ENCODE measurements around the gene GGT6. TPM values are rescaled to one million over a fixed set of nuclear protein-coding genes. Genes with fewer than 3 reads are reported as not detected.

GGT6 gene
- total and polyA plus RNA-seq, 2 of the 13 experiments (the other 11 are each of a cell fraction or from before 2014, with no cell fraction given), result 0.16 to 0.80 TPM

DNA sequence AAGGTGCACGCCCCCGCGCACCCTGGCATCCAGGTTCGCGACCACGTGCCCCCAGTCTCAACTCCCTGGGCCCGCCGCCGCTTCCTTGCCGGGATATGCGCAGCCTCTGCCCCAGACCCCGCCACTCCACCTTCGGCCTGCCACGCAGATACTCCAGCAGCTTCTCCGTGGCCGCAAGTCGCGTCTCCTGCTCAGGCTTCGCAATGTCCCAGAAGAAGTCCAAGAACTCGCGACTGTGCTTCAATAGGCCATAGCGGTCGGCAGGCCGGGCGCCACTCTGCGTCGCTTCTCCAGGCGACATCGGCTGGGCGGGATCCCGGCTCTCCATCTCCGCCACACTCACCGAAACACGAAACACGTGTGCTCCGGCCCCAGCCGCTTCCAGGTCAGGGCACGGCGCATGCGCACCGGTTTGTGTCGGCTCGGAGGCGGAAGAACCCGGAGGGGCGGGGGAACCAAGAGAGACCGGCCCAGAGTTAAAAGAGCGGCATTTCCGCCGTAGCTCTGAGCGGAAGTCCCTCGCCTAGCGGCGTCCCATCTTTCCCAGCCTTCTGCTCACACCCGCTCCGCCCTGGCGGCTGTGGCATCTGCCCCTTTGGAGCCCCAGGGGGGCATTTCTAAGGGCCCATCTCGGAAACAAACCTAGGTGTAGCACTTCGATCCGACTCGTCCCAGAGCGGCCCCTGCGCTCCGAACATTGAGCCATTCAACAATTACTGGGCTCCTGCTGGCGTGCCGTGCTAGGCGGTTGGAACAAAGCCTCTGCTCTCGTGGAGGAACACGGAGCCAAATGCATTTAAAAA lies 5.2 kb downstream of the GGT6 start, which contains the start of gene MYBBP1A (continued):
- TF ChIP-seq, protein P1, sequence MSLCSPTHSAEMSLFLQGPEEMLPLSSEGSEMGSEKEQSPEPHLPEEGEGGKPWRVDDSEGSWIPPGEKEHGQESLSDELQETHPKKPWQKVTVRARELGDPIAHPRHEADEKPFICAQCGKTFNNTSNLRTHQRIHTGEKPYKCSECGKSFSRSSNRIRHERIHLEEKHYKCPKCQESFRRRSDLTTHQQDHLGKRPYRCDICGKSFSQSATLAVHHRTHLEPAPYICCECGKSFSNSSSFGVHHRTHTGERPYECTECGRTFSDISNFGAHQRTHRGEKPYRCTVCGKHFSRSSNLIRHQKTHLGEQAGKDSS (CRISPR knock-in tag; IDR thresholded peaks at IDR 0.05; ENCODE audit: borderline replicate concordance, low read depth), result peak; percentile 82; the same call in 1 of the 2 replicates
- TF ChIP-seq RBFOX2 (IDR thresholded peaks at IDR 0.05; ENCODE audit: low read depth, low read length), result peak; percentile 91
- no peak for TF ChIP-seq ATRX (CRISPR knock-in tag; IDR thresholded peaks at IDR 0.05; ENCODE audit: borderline replicate concordance)
- peak; percentile 96 for TF ChIP-seq FOXC1 (CRISPR knock-in tag; IDR thresholded peaks at IDR 0.05; ENCODE audit: borderline replicate concordance)
- peak; percentile 80; the same call in 1 of the 2 replicates for TF ChIP-seq DR1 (CRISPR knock-in tag; IDR thresholded peaks at IDR 0.05)
- TF ChIP-seq ESRRA (CRISPR knock-in tag; IDR thresholded peaks at IDR 0.05; ENCODE audit: low read depth), result peak; percentile 61
- TF ChIP-seq ZNF251 (CRISPR knock-in tag; IDR thresholded peaks at IDR 0.05), result peak; percentile 73; the same call in 1 of the 2 replicates
- peak; percentile 22 for TF ChIP-seq FOSL2 (CRISPR knock-in tag; IDR thresholded peaks at IDR 0.05)
- TF ChIP-seq ISL2 (CRISPR knock-in tag; IDR thresholded peaks at IDR 0.05), result no peak
- peak; percentile 78; the same call in 1 of the 2 replicates for TF ChIP-seq FOXK1 (CRISPR knock-in tag; IDR thresholded peaks at IDR 0.05; ENCODE audit: borderline replicate concordance, low read depth)
- TF ChIP-seq MYC (CRISPR knock-in tag; IDR thresholded peaks at IDR 0.05; ENCODE audit: borderline replicate concordance), result peak; percentile 98
- peak; percentile 93 for TF ChIP-seq HIVEP1 (CRISPR knock-in tag; IDR thresholded peaks at IDR 0.05)
- TF ChIP-seq, protein P2, sequence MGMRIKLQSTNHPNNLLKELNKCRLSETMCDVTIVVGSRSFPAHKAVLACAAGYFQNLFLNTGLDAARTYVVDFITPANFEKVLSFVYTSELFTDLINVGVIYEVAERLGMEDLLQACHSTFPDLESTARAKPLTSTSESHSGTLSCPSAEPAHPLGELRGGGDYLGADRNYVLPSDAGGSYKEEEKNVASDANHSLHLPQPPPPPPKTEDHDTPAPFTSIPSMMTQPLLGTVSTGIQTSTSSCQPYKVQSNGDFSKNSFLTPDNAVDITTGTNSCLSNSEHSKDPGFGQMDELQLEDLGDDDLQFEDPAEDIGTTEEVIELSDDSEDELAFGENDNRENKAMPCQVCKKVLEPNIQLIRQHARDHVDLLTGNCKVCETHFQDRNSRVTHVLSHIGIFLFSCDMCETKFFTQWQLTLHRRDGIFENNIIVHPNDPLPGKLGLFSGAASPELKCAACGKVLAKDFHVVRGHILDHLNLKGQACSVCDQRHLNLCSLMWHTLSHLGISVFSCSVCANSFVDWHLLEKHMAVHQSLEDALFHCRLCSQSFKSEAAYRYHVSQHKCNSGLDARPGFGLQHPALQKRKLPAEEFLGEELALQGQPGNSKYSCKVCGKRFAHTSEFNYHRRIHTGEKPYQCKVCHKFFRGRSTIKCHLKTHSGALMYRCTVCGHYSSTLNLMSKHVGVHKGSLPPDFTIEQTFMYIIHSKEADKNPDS (CRISPR knock-in tag; IDR thresholded peaks at IDR 0.05), result no peak
- TF ChIP-seq, protein P3, sequence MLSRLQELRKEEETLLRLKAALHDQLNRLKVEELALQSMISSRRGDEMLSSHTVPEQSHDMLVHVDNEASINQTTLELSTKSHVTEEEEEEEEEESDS (CRISPR knock-in tag; IDR thresholded peaks at IDR 0.05; ENCODE audit: borderline replicate concordance), result no peak
- TF ChIP-seq ZNF614 (CRISPR knock-in tag; IDR thresholded peaks at IDR 0.05; ENCODE audit: borderline replicate concordance), result 0 out of 2 replicates have a peak, but pooled peaks have one; percentile 32
- peak; percentile 55; the same call in 1 of the 2 replicates for TF ChIP-seq ZNF772 (CRISPR knock-in tag; IDR thresholded peaks at IDR 0.05)
- peak; percentile 86 for TF ChIP-seq GATAD1 (CRISPR knock-in tag; IDR thresholded peaks at IDR 0.05)
- peak; percentile 75 for TF ChIP-seq AGO2 (optimal IDR thresholded peaks at IDR 0.05; ENCODE audit: low read depth, low read length)
- TF ChIP-seq ZNF256 (CRISPR knock-in tag; conservative IDR thresholded peaks at IDR 0.05), result peak; percentile 91
- TF ChIP-seq ZSCAN20 (CRISPR knock-in tag; IDR thresholded peaks at IDR 0.05; ENCODE audit: borderline replicate concordance), result peak; percentile 53; the same call in 1 of the 2 replicates
- TF ChIP-seq ZNF572 (CRISPR knock-in tag; IDR thresholded peaks at IDR 0.05), result peak; percentile 91; the same call in 1 of the 2 replicates
- no peak for TF ChIP-seq ZBTB8A (CRISPR knock-in tag; IDR thresholded peaks at IDR 0.05; ENCODE audit: borderline replicate concordance, low read depth)
- no peak for TF ChIP-seq HOXA9 (CRISPR knock-in tag; IDR thresholded peaks at IDR 0.05; ENCODE audit: borderline replicate concordance)
- TF ChIP-seq SAP130 (CRISPR knock-in tag; IDR thresholded peaks at IDR 0.05; ENCODE audit: low read depth), result peak; percentile 99
- TF ChIP-seq, protein P4, sequence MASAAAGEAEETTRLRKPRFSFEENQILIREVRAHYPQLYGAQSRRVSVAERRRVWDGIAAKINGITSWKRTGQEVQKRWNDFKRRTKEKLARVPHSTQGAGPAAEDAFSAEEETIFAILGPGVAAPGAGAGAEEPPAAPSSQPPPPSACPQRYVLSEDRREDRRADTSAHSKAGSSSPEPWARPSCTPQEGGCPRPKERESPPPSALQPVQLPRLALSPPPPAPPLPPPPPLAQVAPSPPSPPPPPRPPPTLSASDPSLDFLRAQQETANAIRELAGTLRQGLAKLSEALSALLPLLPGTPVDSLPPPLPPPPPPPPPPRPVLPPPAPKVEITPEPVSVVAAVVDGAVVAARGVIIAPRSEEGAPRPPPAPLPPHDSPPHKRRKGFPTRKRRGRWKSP (CRISPR knock-in tag; IDR thresholded peaks at IDR 0.05), result peak; percentile 71; the same call in 1 of the 2 replicates
- peak; percentile 40; the same call in 1 of the 2 replicates for TF ChIP-seq CREM (IDR thresholded peaks at IDR 0.05)
- no peak for TF ChIP-seq CREM (CRISPR knock-in tag; IDR thresholded peaks at IDR 0.05)
